ENCODE measurements around the gene CEP20. TPM values are rescaled to one million over a fixed set of nuclear protein-coding genes. Genes with fewer than 3 reads are reported as not detected.

Gene CEP20
- total RNA-seq, 4 donors from 2014 or later = 39.7 to 43.3 (median 40.7) TPM

GRCh38 chr16:15837761-15838160 is 50.6 kb downstream of the CEP20 start:
- 94 to 95% methylated on average over 11 of the region's 11 CpGs for WGBS, 2 donors
- no peak for DNase-seq (ENCODE audit: low spot score in 2 of 2)
- no peak for TF ChIP-seq CTCF (IDR thresholded peaks at IDR 0.05)
- TF ChIP-seq POLR2A (IDR thresholded peaks at IDR 0.05) = no peak
- H3K4me3 ChIP-seq (ENCODE audit: low read depth, poor library complexity, severe bottlenecking) = no peak overlapping the region
- intact Hi-C loops (cut with DNase I; ENCODE audit: low total_unique reads) = no loop called here

DNA sequence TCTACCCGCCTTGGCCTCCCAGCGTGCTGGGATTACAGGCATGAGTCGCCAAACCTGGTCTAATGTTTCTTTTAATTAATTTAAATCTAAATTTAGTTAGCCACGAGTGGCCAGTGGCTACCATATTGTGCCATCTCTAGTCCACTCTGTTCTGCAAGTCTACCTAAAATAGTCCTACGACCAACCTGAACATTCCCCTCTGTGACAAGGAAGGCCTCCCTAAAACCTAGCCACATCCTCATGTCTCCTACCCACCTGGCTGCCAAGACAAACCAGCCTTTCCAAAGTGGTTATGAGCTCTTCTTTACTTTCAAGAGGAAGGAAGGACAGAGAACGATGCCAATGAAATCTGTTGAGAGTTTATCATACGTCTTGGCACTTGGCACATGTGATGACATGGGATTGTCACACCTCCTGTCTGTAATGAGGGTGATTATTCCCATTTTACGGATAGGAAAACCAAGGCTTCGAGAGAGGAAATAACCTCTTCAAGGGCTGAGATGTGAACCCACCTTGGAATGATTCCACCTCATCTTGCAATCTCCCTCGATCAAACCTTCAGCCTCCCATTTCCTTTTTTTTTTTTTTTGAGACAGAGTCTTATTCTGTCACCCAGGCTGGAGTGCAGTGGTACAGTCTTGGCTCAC is 51.3 kb downstream of the CEP20 start:
- WGBS, 2 donors = 82 to 87% methylated on average over 10 of the region's 10 CpGs

DNA sequence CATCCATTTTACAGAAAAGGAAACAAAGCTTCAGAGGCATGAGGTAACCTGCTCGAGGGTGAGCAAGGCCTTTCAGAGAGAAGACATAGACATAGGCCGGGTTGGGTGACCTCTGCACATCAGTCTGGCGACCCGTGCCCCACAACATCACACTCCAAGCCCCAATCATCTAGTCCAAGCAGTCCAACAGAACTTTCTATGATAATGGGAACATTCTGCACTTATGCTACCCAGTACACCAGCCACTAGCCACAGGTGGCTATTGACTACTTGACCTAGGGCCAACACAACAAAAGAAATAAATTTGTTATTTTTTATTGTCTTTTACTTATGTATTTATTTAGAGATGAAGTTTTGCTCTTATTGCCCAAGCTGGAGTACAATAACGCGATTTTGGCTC is 52.3 kb downstream of the CEP20 start:
- WGBS, 2 donors = 92 to 96% methylated on average over 6 of the region's 6 CpGs
- intact Hi-C loops (cut with DNase I; ENCODE audit: low total_unique reads) = no loop called here
- H3K4me3 ChIP-seq (ENCODE audit: low read depth, poor library complexity, severe bottlenecking) = no peak overlapping the region
- DNase-seq (ENCODE audit: low spot score in 2 of 2) = no peak
- TF ChIP-seq POLR2A (IDR thresholded peaks at IDR 0.05) (no peak), CTCF (IDR thresholded peaks at IDR 0.05) (no peak)

More for the DNA sequence above, 51.3 kb downstream of the CEP20 start:
- TF ChIP-seq POLR2A (IDR thresholded peaks at IDR 0.05) = no peak
- DNase-seq (ENCODE audit: low spot score in 2 of 2) = no peak
- intact Hi-C loops (cut with DNase I; ENCODE audit: low total_unique reads) = no loop called here
- H3K4me3 ChIP-seq (ENCODE audit: low read depth, poor library complexity, severe bottlenecking) = no peak overlapping the region

- DNase-seq (ENCODE audit: low spot score in 2 of 2) = no peak
- no peak overlapping the region for H3K4me3 ChIP-seq (ENCODE audit: low read depth, poor library complexity, severe bottlenecking)
- 45 to 50% methylated on average over 2 of the region's 2 CpGs for WGBS, 2 donors
- intact Hi-C loops (cut with DNase I; ENCODE audit: low total_unique reads) = no loop called here
- no peak for TF ChIP-seq POLR2A (IDR thresholded peaks at IDR 0.05)
- TF ChIP-seq CTCF (IDR thresholded peaks at IDR 0.05) = no peak
Measured at GRCh38 chr16:15835136-15835878, 53.1 kb downstream of the CEP20 start.

DNA sequence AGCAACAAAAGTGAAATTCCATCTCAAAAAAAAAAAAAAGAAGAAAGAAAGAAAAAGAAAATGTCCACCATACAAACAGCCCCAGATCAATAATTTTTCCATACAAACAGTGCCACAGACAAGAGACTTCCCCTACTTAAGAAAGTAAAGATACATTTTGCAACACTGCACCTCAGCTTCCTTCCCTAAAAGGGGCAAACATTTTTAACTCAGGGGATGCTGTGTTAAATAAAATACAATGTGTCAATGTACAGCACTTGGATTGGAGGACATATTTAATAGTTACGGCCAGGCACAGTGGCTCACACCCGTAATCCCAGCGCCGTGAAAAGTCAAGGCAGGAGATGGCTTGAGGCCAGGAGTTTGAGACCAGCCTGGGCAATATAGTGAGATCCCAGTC is 53.9 kb downstream of the CEP20 start:
- intact Hi-C loops (cut with DNase I; ENCODE audit: low total_unique reads) = no loop called here
- 88 to 91% methylated on average over 4 of the region's 4 CpGs for WGBS, 2 donors
- H3K4me3 ChIP-seq (ENCODE audit: low read depth, poor library complexity, severe bottlenecking) = no peak overlapping the region
- no peak for TF ChIP-seq CTCF (IDR thresholded peaks at IDR 0.05)
- no peak for TF ChIP-seq POLR2A (IDR thresholded peaks at IDR 0.05)
- no peak for DNase-seq (ENCODE audit: low spot score in 2 of 2)

GRCh38 chr16:15833541-15833940 is 54.9 kb downstream of the CEP20 start:
- intact Hi-C loops (cut with DNase I; ENCODE audit: low total_unique reads) = no loop called here
- no peak overlapping the region for H3K4me3 ChIP-seq (ENCODE audit: low read depth, poor library complexity, severe bottlenecking)
- WGBS, 2 donors = 79 to 82% methylated on average over 9 of the region's 9 CpGs
- no peak for TF ChIP-seq CTCF (IDR thresholded peaks at IDR 0.05)
- no peak for TF ChIP-seq POLR2A (IDR thresholded peaks at IDR 0.05)
- DNase-seq (ENCODE audit: low spot score in 2 of 2) = no peak

All from lower leg skin (tissue), 4 donors.